Endodermal cell (in vitro differentiated cells): ENCODE data around the gene PLAAT3. TPM values are rescaled to one million over a fixed set of nuclear protein-coding genes. Genes with fewer than 3 reads are reported as not detected.
"Not testable (repeated sequence)": the region's sequence is repeated elsewhere in the genome, so short reads cannot be mapped to it uniquely, and the experiment has no call there.

Source experiments
- DNase-seq: peaks from one replicate; pipeline ENCODE4 v3.0.0-alpha.2; 2017
- H3K27ac ChIP-seq: 2 replicates; pipeline ENCODE4 v1.5.1; 2013; ENCODE audit warnings: mild to moderate bottlenecking, low read depth, low read length, moderate library complexity
- H3K27me3 ChIP-seq: 2 replicates; pipeline ENCODE4 v1.6.1; 2013; ENCODE audit warnings: mild to moderate bottlenecking, low read length, moderate library complexity; ENCODE audit not compliant: insufficient read depth, control insufficient read depth, poor library complexity, severe bottlenecking
- H3K36me3 ChIP-seq: 2 replicates; pipeline ENCODE4 v1.7.0; 2013; ENCODE audit warnings: mild to moderate bottlenecking, low read length, moderate library complexity; ENCODE audit not compliant: control insufficient read depth, insufficient read depth
- H3K4me1 ChIP-seq: one replicate; pipeline ENCODE4 v1.7.0; 2013; ENCODE audit warnings: low read length; ENCODE audit not compliant: control insufficient read depth, insufficient read depth
- H3K4me3 ChIP-seq: 2 replicates; pipeline ENCODE4 v1.5.1; 2013; ENCODE audit warnings: mild to moderate bottlenecking, low read length, moderate library complexity
- H3K9ac ChIP-seq: 2 replicates; pipeline ENCODE4 v1.6.1; 2013; ENCODE audit warnings: mild to moderate bottlenecking, low read length, moderate library complexity; ENCODE audit not compliant: poor library complexity, severe bottlenecking; ENCODE audit errors: extremely low read depth
- H3K9me3 ChIP-seq: 2 replicates; pipeline ENCODE4 v1.6.1; 2013; ENCODE audit warnings: mild to moderate bottlenecking, low read length, moderate library complexity; ENCODE audit not compliant: control insufficient read depth
- H3K27ac Mint-ChIP-seq: 2 replicates; pipeline ENCODE4 v1.8.0; 2020; ENCODE audit warnings: mixed read lengths
- H3K27me3 Mint-ChIP-seq: 2 replicates; pipeline ENCODE4 v1.8.0; 2021; ENCODE audit warnings: mild to moderate bottlenecking, mixed read lengths; ENCODE audit not compliant: insufficient read depth
- H3K36me3 Mint-ChIP-seq: 2 replicates; pipeline ENCODE4 v1.8.0; 2020; ENCODE audit warnings: low read depth, mixed read lengths
- H3K4me1 Mint-ChIP-seq: 2 replicates; pipeline ENCODE4 v1.8.0; 2020; ENCODE audit warnings: mixed read lengths
- H3K4me3 Mint-ChIP-seq: 2 replicates; pipeline ENCODE4 v1.8.0; 2020; ENCODE audit warnings: mild to moderate bottlenecking, moderate library complexity, mixed read lengths
- H3K9me3 Mint-ChIP-seq: 2 replicates; pipeline ENCODE4 v1.8.0; 2020; ENCODE audit warnings: mild to moderate bottlenecking, mixed read lengths
- CTCF ChIP-seq: fragments of 200-600 bp; sonication (generic); conservative IDR thresholded peaks from 2 replicates; pipeline ENCODE4 v1.5.0; 2021; ENCODE audit warnings: antibody characterized with exemption, mild to moderate bottlenecking
- WGBS, 2 experiments: methylation state at CpG; one replicate each; pipeline versions ENCODE4 v1.1.5 to v1.1.7; 2013; ENCODE audit warnings: missing lambda C conversion rate in 2 of 2, mixed read lengths in 1 of 2; ENCODE audit not compliant: insufficient coverage in 1 of 2, insufficient read length in 1 of 2; 5-methylcytosine and 5-hydroxymethylcytosine counted together
- total RNA-seq, 2 donors: library from RNA; stranded (reverse); fragmentation: NEBNext Ultra II Directional in 1 of 2; extraction: Animal tissue kit (Norgen Biotek cat#: 25700) in 1 of 2; gene quantifications; 2 replicates in 1 of 2; 3 replicates in 1 of 2; pipeline ENCODE4 v1.2.1, GENCODE V29; 2021

PLAAT3 gene
- total RNA-seq, 2 donors from 2014 or later = 33.5 to 45.9 TPM

- no peak overlapping the region for H3K4me3 ChIP-seq
- 85% methylated on average over 1 of the region's 1 CpG; no CpG with 5 or more reads in 1 of the 2 experiments for WGBS, 2 experiments
- Mint-ChIP-seq H3K27ac (no peak overlapping the region), H3K4me1 (peaks cover 8% of the 10 kb centered on the region), H3K9me3 (no peaks in the 10 kb centered on the region), H3K36me3 (no peaks in the 10 kb centered on the region), H3K4me3 (no peak overlapping the region), H3K27me3 (no peaks in the 10 kb centered on the region)
- no peak overlapping the region for H3K9ac ChIP-seq
- H3K4me1 ChIP-seq = no peaks in the 10 kb centered on the region
- H3K9me3 ChIP-seq = no peaks in the 10 kb centered on the region
- H3K27ac ChIP-seq = no peak overlapping the region
- no peaks in the 10 kb centered on the region for H3K36me3 ChIP-seq
- DNase-seq = no peak
- no peaks in the 10 kb centered on the region for H3K27me3 ChIP-seq
- no peak for TF ChIP-seq CTCF
Observed at GRCh38 chr11:63621071-63621470, 6.8 kb upstream of the PLAAT3 start.

- Histone ChIP-seq H3K9me3 (no peaks in the 10 kb centered on the region), H3K9ac (no peak overlapping the region), H3K27me3 (no peaks in the 10 kb centered on the region), H3K4me3 (no peak overlapping the region), H3K36me3 (no peaks in the 10 kb centered on the region), H3K27ac (no peak overlapping the region), H3K4me1 (no peaks in the 10 kb centered on the region)
- H3K27me3 Mint-ChIP-seq = no peaks in the 10 kb centered on the region
- no peaks in the 10 kb centered on the region for H3K36me3 Mint-ChIP-seq
- no peak overlapping the region for H3K27ac Mint-ChIP-seq
- no peak for DNase-seq
- peaks cover 8% of the 10 kb centered on the region for H3K4me1 Mint-ChIP-seq
- no peaks in the 10 kb centered on the region for H3K9me3 Mint-ChIP-seq
- no peak overlapping the region for H3K4me3 Mint-ChIP-seq
- no peak for TF ChIP-seq CTCF
- 83 to 91% methylated on average over 1 to 6 of the region's 6 CpGs for WGBS, 2 experiments
Observed at GRCh38 chr11:63619967-63620366, 5.7 kb upstream of the PLAAT3 start.

GRCh38 chr11:63617686-63618085 is 3.5 kb upstream of the PLAAT3 start:
- H3K27ac Mint-ChIP-seq, H3K4me3 Mint-ChIP-seq, DNase-seq, H3K36me3 Mint-ChIP-seq, H3K4me3 ChIP-seq, H3K9ac ChIP-seq, H3K36me3 ChIP-seq, H3K4me1 ChIP-seq, H3K27me3 Mint-ChIP-seq, H3K27ac ChIP-seq, H3K9me3 Mint-ChIP-seq, H3K9me3 ChIP-seq, H3K4me1 Mint-ChIP-seq, H3K27me3 ChIP-seq: not testable (repeated sequence)
- WGBS, 2 experiments = 87 to 95% methylated on average over 4 to 5 of the region's 5 CpGs

DNA sequence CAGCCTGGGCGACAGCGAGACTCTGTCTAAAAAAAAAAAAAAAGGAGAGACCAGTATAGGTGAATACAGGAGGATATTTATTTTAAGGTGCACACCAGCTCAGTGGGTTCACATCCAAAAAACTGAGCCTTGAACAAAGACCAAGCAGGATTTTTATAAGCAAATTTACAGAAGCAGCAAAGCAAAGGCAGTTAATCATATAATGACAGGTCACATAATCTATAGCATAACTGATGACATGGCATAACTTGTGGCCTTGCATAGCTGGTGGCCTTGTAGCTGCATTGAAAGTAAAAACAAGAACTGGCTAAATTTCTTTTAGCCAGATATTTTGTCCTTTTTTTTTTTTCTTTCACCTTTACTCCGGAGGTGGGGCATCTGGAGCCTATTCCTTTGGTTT is 2.7 kb upstream of the PLAAT3 start:
- WGBS, 2 experiments = 100% methylated on average over 1 to 3 of the region's 3 CpGs
- TF ChIP-seq CTCF = no peak
- Mint-ChIP-seq H3K4me3 (no peak overlapping the region), H3K36me3 (no peaks in the 10 kb centered on the region), H3K27ac (no peak overlapping the region), H3K27me3 (peaks cover 6% of the 10 kb centered on the region), H3K4me1 (peaks cover 4% of the 10 kb centered on the region), H3K9me3 (no peaks in the 10 kb centered on the region)
- Histone ChIP-seq H3K27ac (no peak overlapping the region), H3K9me3 (no peaks in the 10 kb centered on the region), H3K4me3 (no peak overlapping the region), H3K9ac (no peak overlapping the region), H3K36me3 (no peaks in the 10 kb centered on the region), H3K4me1 (no peaks in the 10 kb centered on the region), H3K27me3 (no peaks in the 10 kb centered on the region)
- DNase-seq = no peak
